ENCODE data around the gene HS3ST4.

HS3ST4 gene

DNA sequence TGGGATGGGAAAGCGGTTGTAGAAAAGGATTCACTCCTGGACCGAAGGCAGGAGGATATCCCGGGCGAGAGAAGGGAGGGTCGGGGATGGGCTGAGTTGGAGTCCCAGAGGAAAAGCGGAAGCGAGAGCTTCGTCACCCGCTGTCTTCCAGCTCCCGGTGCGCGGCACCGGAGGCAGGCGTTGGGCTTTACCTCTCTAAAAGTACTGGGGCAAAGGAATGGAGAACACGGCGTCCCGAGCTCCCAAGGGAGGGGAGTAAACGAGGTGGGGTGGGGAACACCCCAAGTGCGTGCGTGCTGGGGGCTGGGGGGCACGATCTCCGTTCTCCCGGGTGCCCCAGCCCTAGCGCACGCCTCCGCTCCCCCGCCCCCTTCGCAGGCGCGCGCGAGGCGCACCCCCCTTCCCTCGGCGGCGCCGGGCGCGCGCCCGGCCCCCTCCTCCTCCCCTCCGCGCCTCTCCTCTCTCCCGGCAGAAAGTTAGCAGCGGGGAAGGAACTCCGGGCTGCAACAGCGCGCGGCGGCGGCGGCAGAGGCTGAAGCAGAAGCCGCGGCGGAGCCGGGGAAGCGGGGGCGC, at the start of gene HS3ST4:
TSS of gene HS3ST4 (plus strand) at position 441 of the 573 bp plus-strand sequence.
- no peak for DNase-seq

DNA sequence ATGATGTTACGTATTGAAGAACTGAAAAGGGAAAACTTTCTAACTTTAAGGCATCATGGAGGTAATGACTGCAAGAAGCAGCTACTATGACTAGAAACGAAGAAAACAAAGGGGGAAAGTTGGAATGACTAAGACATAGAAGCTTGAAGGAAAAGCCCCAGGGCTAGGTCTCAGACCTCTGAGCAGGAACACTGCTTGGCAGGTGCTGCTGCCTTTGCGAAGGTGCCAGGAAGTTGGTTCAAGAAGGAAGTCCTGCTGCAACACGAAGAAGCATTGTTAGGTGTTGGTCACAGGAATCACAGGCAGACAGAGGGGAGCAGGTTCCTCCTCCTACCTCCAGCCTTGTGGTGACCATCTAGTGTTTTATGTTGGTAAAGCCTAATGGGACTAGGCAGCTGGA, 48.1 kb upstream of the HS3ST4 start:
- DNase-seq: no peak

DNA sequence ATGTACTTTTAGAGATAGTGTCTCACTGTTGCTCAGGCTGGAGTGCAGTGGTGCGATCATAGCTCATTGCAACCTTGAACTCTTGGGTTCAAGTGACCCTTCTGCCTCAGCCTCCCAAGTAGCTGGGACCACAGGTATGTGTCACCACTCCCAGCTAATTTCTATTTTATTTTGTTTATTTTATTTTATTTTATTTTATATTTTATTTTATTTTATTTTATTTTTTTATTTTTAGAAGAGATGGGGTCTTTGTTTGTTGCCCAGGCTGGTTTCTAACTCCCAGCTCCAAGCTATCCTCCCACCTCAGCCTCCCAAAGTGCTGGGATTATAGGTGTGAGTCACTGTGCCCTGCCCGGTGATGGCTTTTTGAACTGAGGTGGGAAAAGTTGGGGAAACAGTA, 35.1 kb upstream of the HS3ST4 start:
- DNase-seq: no peak

DNA sequence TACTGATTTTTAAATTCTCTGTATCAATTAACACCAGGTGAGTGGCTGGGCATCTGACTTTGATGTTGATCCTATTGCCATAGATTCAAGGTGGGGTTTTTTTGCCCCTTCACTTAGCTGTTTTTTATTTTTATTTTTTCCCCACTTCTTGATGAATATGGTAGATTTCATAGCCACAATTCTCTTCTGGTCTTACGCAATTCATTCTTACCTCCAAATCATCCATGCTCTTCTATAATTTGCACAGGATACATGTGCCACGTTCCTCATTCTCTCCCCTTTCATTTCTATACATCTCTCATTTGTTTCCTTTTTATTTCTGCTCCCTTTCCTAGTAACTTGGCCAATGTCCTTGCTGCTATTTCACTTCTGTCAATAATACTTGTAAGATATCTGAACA, 14.9 kb upstream of the HS3ST4 start:
- DNase-seq: no peak

DNA sequence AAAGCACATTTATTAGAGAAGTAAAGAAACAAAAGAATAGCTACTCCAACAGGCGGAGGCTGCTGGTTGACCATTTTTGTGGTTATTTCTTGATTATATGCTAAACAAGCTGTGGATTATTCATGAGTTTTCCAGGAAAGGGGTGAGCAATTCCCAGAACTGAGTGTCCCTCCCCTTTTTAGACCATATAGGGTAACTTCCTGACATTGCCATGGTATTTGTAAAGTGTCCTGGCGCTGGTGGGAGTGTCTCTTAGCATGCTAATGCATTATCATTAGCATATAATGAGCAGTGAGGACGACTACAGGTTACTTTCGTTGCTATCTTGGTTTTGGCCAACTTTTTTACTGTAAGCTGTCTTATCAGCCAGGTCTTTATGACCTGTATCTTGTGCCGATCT, 12.2 kb upstream of the HS3ST4 start:
- no peak for DNase-seq

DNA sequence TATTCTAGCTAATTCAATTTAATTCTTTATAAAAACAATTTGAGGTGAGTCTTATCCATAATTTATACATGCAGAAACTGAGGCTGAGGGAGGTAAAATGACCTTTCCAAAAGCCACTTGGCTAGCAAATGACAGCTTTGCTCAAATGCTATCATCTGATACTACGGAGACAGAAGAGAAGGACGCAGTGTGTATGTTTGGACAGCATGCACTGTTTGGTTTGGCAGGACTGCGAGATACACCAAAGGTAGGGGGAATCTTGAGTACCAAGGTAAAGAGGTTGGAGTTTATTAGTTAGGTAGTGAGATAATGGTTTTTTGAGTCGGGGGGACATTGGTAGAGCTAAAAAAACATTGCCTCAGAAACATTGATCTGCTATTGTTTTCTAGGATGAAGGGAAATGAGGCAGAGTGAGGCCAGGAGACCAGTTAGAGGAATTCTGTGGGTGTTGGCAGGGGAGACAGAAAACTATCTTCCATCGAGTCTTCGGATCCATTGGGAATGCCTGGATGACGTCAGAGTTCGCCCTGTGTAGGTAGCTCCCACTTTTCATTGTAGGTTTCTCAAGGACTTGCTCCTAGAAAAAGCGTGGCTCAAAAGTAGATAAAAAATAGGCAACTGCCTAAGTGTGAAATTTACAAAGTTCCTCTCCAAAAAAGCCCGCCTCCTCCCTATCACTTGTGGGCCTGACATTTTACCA, 2.5 kb upstream of the HS3ST4 start:
- DNase-seq: no peak

DNA sequence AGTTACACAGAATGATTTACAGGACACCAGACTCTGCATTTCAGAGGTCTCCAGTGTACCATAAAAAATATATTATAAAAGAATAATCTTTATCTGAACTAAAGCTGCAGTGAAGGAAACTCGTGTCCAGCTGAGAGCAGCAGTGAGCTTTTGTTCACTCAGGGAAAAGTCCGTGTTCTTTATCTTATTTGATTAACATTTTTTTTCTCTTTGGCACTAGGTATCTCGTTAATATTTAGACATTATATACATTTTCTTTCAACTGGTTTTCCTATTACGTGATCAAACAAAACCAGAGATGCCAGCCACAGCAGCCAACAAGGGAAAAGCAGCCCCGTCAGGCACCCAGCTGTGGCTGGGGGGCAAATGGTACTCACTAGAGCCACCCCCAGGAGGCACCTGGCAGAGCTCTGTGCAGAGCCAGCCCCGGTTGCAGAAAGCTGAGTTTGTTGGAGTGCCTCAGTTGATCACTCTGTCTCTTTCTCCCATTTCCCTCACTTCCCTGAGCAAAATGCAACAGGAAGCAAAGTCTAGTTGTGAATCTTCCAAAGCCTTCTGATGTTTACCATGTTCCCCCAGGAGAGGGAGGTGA, 1.1 kb upstream of the HS3ST4 start:
- no peak for DNase-seq

DNA sequence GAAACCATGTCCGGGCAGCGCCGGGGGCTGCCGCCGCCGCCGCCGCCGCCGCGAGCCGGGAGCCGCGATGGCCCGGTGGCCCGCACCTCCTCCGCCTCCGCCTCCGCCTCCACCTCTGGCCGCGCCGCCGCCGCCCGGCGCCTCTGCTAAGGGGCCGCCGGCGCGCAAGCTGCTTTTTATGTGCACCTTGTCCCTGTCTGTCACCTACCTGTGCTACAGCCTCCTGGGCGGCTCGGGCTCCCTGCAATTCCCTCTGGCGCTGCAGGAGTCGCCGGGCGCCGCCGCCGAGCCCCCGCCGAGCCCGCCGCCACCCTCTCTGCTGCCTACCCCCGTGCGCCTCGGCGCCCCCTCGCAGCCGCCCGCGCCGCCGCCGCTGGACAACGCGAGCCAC, 587 bp downstream of the HS3ST4 start:
- no peak for DNase-seq

DNA sequence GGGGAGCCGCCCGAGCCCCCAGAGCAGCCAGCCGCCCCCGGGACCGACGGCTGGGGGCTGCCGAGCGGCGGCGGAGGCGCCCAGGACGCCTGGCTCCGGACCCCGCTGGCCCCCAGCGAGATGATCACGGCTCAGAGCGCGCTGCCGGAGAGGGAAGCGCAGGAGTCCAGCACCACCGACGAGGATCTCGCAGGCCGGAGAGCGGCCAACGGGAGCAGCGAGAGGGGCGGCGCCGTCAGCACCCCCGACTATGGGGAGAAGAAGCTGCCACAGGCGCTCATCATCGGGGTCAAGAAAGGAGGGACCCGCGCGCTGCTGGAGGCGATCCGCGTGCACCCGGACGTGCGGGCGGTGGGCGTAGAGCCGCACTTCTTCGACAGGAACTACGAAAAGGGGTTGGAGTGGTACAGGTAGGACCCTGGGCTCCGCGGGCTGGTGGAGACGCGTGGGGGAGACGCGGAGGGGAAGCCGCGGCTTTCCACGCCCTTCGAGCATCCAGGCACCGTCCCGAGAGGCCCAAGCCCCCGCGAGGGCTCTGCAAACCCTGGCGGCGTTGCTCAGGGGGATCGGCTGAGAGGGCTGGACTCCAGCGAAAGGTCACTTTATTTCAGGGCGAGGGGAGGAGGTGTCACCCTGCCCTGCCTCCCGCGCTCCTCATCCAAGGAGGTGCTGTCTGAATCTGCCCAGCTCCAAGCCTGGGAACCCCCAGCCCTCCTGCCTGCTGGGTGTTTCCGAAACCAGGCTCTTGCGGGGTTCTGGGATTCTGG, 1.2 kb downstream of the HS3ST4 start:
- no peak for DNase-seq

DNA sequence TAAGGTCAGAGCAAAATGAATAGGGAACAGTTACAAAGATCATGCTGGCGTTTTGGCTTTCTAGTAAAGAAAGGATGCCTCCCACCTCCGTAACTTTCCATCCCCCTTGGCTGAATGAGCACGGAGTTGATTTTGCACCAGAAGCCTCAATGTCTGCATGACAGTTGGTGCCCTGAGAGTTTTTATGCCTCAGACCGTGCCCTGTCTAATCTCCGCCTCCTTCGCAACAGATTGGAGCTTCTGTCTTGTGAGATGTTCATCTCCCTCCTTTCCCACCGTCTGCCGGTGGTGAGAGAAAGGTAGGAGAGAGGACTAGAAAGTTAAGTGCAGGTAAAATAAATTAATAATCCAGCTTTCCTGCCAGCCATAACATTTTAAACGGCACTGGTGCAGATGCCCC, 1.9 kb downstream of the HS3ST4 start:
- DNase-seq: no peak

DNA sequence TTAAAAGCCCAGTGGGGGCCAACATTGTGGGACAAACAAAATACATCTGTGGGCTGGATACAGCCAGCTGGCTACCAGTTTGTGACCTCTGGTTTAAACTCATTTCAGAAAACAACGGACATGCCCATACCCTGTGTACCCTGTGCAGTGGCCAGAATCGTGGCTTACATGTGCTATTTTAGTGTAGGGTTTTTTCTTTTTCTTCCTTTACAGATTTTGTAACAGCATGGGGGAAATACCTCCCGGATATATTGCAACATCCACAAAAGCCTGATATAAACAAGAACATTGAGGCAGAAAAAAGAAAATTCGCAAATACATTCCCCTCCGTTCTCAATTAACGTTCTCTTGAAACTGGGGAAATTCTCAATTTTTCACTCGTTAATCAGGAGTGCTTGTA, 7.3 kb downstream of the HS3ST4 start:
- no peak for DNase-seq

DNA sequence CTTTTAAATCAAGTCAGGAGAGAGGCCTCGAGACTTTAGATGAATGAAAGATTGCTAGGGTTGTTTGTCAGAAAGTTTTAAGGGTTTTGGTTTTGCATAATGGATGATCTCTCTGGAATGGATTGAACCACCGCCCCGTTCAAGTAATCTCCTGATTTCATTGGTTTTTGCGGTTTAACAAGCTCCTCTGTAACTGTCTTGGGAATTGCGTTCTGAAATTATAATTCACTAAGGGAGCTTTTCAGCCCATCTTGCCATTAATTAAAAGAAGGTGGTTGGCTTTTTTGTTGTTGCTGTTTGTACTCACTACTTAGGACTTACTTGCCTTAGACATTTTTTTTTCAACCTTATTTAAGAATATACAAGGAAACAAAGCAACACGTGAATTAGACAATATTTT, 8.8 kb downstream of the HS3ST4 start:
- no peak for DNase-seq

DNA sequence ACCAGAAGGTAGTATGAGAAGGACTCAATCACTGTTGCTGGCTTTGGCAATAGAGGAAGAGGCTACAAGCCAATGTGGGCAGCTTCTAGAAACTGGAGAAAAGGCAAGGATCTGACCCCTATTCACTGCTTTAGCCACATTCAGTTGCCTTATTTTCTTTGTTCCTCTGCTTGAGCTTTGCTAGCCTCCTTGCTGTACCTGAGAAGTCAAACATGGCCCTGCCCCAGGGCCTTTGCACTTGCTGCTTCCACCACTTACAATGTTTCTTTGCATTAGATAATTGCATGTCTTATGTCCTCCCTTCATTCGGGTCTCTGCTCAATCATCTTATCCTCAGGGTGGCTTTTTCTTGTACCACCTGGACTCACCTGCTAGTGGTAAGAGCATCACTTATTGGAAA, 15.8 kb downstream of the HS3ST4 start:
- no peak for DNase-seq

DNA sequence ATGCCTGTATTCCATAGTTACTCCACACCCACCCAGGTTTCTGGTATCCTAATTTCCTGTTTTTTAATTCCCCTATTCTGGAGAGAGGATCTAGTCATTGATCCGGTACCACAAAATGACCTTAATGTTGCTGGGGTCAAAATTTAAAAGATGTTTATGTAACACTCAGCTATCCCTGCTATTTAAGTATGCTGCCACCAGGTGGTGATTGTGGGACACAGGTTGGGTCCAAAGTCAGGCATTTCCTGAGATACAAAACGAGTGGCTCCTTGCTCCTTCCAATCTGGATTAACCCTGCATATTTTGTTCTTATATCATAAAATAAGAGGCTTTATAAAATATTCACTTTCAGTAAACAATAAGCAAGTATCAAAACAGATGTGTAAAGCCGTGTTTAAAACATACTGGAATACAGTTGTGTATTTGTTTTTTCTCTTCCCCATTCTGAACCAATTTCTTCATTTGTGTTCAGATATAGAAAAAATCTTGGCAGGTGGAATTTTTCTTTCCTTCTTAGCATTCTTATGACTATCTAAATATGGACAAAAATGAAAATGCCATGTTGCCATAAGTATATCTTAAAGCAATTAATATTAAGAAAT, 16.3 kb downstream of the HS3ST4 start:
- DNase-seq: no peak

DNA sequence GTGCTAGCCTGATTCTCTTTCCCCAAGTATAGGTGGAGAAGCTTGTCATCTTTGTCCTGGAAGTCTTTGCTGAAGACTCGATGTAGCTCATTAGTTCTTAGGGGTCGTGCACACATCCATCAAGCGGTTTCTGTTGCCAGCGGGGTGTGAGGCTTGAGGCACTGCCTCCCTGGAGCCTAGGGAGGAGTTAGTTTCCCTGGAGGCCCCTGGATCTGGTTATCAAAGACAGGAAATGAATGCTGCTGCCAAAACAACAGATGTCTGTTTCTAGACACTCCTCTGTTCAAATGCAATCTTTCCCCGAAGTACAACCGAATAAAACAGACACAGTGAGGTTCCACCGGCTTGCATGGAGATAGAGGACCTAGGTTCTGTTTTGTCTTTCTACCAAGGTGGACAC, 17.5 kb downstream of the HS3ST4 start:
- no peak for DNase-seq

DNA sequence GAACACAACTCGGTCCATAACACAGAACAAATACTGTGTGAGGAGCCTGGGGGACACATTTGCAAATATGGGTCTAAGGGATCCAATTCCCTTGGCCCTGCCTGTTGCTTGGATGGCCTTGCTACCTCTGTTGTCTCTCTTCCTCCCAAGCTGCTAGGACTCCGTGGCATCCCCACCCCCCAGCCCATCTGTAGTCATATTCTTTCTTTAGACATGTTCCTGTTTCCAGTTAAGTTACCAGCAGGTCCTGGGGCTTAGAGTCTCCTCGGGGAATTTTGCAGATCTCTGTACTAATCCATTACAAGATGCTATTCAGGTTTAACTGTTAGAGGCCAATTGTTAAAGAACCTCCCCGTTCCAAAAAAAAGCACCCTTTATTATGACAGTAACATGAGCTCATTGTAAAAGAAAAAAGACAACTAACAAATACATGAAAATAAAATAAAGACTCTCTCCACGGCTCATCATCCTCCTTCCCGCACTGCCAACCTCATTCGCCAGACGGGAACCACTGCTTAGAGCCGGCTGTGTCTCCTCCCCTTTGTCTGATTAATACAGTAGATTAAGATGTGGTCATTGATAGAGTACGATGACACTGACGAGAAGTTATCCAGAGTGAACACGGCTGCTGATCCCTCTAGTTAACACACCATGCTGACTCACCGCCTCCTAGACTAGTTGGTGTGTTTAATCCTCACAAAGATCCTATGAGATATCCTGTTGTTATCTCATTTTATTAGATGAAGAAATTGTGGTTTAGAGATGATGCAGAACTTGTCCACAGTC, 22.2 kb downstream of the HS3ST4 start:
- DNase-seq: no peak

DNA sequence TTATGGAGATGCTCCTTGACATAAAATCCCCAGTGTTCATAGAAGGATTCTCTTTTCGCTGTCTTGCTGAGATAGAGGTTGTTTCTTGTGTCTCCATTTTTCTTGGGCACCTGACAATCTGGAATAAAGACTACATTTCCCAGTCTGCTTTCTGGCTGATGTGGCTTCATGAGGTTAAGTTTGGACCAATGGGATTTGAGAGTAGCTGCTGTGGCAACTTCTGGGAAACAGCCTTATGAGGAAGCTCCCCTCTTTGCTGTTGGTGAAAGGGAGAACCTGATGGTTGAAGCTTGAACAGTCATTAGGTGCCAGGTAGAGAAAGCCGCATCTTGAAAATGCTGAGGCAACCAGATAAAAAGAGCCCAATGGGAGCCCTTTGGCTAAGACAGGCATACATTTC, 24.4 kb downstream of the HS3ST4 start:
- DNase-seq: no peak

DNA sequence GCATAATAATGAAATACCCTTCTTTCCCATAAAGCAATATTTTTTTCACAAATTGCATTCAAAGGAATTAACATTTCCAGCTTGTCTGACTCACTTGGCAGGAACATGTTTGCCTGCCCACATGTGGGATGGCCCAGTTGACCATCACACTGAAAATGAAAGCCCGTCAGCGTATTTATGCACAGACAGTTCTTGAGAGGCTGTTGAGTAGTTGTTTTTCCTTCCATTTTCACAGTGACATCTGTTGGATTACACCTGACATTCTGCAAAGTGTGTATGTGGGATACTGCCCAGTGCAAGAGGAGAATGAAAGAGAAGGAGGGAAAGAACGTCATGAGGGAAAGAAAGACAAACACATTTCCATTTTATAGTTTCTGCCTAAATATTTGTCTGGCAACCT, 29.7 kb downstream of the HS3ST4 start:
- no peak for DNase-seq

DNA sequence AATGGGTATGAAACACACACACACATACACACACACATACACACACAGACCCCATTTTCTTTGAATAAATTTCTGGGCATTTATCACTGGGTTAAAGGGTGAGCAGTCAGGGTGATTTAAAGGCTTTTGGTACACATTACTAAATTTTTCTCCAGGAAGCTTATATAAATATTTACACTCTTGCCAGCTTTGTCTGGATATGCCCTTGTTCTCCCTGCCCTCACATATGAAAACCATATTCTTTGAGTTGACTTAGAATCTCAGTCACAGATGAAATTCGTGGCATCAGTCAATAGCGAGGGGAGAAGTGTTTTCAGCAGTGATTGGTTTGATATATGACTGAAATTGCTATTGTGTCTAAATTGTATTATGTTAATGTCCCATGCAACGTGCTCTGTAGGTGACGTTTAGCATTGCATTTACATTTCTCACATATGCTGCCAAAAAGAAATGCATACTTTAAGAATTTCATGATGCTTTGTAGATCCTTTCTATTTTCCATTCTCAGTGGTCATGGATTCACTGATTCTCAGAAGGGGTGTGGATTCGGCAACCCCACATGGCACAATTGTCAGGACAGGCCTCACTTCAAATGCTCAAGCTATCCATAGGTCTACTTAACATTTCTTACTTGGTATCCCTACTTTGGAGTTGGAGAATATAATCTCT, 34.8 kb downstream of the HS3ST4 start:
- DNase-seq: no peak

DNA sequence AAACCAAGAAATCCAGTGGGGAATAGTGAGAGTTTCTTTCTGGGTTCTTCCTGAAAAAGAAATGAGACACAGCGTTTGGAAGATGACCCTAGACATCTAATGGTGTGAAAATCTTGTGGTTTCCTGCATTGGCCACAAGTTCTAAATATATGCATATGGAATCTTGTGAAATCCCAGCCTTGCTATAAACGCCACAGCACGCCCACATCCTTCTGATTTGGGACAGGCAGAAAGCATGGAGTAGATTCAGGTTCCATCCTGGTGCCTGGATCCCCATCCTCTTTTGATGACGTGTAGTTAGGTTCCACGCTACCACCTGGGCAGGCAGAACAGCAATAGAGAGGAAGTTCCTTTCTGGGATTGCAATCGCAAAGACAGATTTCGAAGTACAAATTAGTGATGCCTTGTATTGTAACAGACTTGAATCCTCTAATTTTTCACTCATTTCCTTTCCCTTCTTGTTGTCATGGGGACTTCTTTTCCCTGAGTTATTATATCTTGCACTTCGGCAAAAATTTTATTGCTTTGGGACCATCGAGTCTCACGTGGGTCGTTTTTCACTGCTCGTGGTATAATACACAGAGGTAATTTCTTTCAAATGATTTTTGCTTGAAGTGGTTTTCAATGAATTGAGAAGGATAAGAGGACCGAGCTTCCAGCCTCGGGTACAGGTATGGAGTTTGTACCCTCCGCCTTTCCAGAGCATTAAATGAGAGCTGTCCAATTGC, 37.6 kb downstream of the HS3ST4 start:
- no peak for DNase-seq

DNA sequence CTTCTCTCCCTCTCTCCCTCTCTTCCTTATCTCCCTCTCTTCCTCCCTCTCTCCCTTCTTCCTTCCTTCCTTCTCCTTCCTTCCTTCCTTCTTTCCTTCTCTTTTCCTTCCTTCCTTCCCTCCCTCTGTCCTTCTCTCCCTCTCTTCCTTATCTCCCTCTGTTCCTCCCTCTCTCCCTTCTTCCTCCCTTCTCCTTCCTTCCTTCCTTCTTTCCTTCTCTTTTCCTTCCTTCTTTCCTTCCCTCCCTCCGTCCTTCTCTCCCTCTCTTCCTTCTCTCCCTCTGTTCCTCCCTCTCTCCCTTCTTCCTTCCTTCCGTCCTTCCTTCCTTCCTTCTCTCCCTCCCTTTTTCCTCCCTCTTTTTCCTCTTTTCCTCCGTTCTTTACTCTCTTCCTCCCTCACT, 38.6 kb downstream of the HS3ST4 start:
- DNase-seq: no peak
